Activated CD4-positive, alpha-beta T cell treated with anti-CD3 and anti-CD28 coated beads for 24 hours (primary cell): ENCODE results near the gene SCT.

Experiments used
- DNase-seq, 2 donors: peaks; one replicate each; pipeline ENCODE4 v3.0.0-alpha.2; 2020; ENCODE audit warnings: low read depth in 2 of 2

The SCT gene

DNA sequence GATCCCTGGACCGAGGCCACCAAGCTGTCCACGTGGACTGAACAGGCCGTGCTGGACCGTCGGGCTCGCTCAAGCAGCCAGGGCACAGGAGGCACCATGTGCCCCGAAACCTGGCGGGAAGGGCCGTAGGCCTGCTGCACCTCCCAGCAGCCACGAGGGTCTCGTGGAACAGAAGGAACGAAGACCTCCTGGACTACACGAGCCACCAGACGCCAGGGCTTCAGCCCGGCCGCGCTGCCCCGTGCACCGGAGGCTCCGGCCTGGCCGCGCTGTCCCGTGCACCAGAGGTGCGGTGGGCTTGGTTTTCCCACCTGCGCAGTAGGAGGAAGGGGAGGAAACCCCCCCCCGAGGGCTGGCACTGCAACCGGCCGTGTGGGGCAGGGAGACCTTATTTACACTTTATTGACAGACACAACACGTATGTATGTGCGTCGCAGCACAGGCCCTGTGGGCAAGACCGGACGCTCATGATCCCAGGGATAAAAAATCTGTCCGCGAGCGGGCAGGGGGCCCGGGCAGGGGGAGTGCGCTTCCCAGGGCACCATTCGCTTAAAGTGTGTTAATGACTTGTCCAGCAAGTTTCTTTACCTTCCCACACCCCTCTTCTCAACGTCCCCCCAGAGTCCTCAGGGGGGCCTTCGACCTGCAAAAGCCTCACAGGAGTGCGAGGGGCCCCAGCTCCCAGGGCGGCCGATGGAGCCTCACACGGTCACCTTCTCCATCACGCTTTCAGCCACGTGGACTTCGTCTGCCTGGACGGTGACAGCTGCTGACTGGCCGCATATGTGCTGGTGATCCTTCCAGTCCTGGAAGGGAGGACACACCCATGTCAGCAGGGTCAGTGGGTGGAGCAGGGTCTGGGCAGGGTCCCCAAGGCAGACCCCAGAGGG, 17.1 kb upstream of the SCT start:
- no peak for DNase-seq

- DNase-seq: no peak
Observed at GRCh38 chr11:643366-643765, 16.4 kb upstream of the SCT start.

DNA sequence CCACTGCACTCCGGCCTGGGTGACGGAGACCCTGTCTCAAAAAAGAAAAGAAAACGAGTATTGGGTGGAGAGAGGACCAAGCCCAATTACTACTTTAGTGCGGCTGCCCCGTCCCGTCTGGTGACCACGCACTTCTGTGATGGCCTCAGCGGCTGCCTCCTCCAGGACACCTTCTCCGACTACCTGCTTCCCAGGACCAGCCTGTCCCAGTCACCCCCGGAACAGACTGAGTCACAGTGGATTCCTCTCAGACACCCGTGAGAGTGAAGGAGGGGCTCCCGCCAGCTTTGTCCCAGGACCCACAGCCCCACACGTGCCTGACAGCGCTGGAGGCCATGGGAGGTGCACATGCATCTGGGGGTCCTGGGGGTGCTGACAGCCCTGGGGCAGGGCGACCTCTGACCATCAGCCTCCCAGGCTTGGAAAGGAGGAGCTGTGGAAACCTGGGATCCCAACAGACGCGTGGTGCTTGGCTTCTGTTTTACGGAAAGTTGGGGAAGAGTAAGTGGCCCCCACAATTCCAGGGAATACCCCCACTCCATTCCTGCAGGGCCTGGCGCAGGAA, 14.9 kb upstream of the SCT start:
- DNase-seq: no peak

- DNase-seq: no peak
Observed at GRCh38 chr11:640021-640706, 13.2 kb upstream of the SCT start.

- no peak for DNase-seq
Observed at GRCh38 chr11:639332-639955, 12.5 kb upstream of the SCT start.

GRCh38 chr11:638631-639331, 11.8 kb upstream of the SCT start:
- no peak for DNase-seq

DNA sequence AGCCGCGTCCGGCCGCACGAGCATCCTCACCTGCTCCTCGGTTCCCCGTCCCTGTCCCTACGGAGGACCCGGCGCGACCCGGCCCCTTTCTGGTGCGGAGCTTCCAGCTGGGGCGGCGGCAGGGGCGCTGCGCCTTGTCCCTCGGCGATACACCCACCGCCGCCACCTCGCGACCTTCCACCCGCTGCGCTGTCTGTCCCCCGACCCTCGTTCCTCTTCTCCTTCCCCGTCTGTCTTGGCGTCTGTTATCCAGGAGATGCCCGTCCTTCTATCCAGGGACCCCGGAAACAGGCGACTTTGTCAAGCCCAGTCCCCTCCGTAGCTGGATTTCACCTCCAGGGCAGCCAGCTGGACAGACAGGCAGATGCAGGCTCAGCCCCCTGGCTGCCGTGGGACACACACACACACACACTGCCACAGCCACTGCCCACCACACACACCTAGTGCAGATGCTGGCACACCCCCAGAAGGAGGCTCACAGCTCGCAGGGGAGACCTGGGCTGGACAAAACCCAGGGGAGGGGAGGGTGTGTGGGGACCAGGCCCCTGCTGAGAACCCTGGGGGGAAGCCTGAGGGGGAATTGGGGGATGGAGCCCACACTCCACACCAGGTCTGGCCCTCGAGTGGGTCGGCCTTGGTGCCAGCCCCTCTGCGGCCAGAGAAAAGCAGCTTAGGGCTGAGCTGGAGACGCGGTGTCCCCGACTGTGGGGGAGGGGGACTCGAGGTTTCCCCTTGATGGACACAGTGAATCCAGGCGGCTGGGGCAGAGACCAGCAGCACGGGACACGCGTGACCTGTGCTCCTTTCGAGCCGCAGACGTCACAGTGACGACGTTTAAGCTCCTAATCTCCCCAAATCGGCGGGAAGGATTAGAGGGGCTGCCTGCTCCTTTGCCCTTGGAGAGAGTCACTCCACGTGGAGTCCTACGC, 10.9 kb upstream of the SCT start:
- no peak for DNase-seq

DNA sequence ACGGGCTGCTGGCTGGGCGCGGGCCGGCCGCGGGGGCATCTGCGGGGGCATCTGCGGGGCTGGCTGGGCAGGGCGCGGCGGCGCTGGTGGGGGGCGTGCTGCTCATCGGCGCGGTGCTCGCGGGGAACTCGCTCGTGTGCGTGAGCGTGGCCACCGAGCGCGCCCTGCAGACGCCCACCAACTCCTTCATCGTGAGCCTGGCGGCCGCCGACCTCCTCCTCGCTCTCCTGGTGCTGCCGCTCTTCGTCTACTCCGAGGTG, 10.3 kb upstream of the SCT start:
- DNase-seq: no peak

GRCh38 chr11:636511-637332, 9.7 kb upstream of the SCT start, which contains the start of gene DRD4:
DRD4 (plus strand) TSS chr11:637269; CDS start chr11:637305, 36 bp downstream.
- DNase-seq: no peak

- no peak for DNase-seq
Observed at GRCh38 chr11:635945-636510, 9.0 kb upstream of the SCT start.

GRCh38 chr11:630871-631270, 3.9 kb upstream of the SCT start:
- no peak for DNase-seq

- no peak for DNase-seq
Observed at GRCh38 chr11:629237-629583, 2.2 kb upstream of the SCT start.

DNA sequence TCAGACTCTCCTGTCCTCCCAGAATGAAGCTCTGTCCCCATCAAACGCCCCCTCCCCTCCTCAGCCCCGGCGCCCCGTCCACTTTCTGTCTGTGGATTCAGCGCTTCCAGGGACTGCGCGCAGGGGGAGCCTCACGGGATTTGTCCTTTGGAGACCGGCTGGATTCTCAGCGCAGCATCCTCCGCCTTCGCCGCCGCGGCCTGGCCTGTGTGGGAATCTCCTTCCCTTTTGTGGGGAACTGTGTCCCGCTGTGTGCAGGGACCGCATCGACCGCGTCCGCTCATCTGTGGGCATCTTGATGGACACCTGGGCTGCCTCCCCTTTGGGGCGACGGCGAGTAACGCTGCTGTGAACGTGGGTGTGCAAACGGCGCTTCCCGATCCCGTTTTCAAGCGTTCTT, 1.1 kb upstream of the SCT start:
- DNase-seq: no peak

GRCh38 chr11:627308-627576, 261 bp upstream of the SCT start:
- no peak for DNase-seq

- DNase-seq: no peak
Observed at GRCh38 chr11:625636-626268, 1.2 kb downstream of the SCT start.

GRCh38 chr11:624705-625635, 2.0 kb downstream of the SCT start, which contains the start of gene CDHR5:
CDHR5 (minus strand) TSS chr11:624955; CDS start chr11:624902, 53 bp downstream.
- no peak for DNase-seq

DNA sequence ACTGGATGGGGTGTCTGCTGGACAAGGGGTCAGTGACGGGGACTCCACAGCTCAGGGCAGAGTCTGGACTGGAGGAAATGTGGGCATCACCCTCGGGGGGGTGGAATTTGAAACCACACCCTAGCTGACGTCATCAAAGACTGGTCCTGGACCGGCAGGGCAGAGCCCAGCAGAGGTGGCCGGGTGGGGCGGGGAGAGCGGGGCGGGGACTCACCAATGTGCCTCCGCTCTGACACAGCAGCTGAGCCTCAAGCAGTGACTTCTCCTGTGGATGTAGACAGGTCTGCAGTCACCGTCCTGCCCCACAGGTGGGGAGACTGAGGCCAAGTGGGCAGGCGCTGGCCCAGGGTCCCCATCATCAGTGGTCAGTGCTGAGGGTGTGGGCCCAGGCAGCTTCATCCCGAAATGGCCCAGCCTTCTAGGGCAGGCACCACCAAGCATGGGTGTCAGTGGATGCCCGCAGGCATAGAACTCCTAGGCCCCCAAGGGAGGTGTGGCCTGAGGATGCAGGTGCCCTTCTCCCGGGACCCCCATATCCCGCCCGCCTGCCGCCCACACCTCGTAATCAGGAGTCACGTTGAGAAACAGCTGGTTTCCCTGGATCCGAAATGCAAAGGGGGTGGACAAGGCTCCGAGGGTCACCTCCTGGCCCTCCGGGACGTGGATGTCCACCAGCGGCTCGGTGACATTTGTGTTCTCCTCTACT, 2.8 kb downstream of the SCT start:
- no peak for DNase-seq
